Mesenchymal stem cell (in vitro differentiated cells and primary cell): ENCODE results near the gene COQ9.

Experiments
- DNase-seq: peaks from one replicate; pipeline ENCODE4 v3.0.0-alpha.2; 2013
- H2AFZ ChIP-seq: one replicate; pipeline ENCODE4 v1.6.1; 2013; ENCODE audit warnings: low read depth, mild to moderate bottlenecking, control low read depth, inconsistent platforms, low read length, moderate library complexity
- H2AK5ac ChIP-seq: 2 replicates; pipeline ENCODE4 v1.6.1; 2013; ENCODE audit warnings: low read length, moderate library complexity, mild to moderate bottlenecking, inconsistent platforms; ENCODE audit not compliant: severe bottlenecking
- H2BK120ac ChIP-seq: one replicate; pipeline ENCODE4 v1.6.1; 2013; ENCODE audit warnings: low read depth, mild to moderate bottlenecking, inconsistent platforms, low read length, moderate library complexity
- H2BK12ac ChIP-seq, 2 experiments: one replicate each; pipeline ENCODE4 v1.6.1; 2013; ENCODE audit warnings: inconsistent platforms in 2 of 2, low read length in 2 of 2, mild to moderate bottlenecking in 2 of 2, moderate library complexity in 2 of 2, control low read depth in 1 of 2
- H2BK15ac ChIP-seq: one replicate; pipeline ENCODE4 v1.6.1; 2013; ENCODE audit warnings: mild to moderate bottlenecking, low read depth, inconsistent platforms; ENCODE audit not compliant: poor library complexity, severe bottlenecking
- H2BK5ac ChIP-seq: 2 replicates; pipeline ENCODE4 v1.6.1; 2013; ENCODE audit warnings: low read depth, mild to moderate bottlenecking, low read length, control low read depth, inconsistent platforms; ENCODE audit not compliant: poor library complexity, severe bottlenecking
- H3K14ac ChIP-seq, 2 experiments: one replicate each; pipeline ENCODE4 v1.6.1; 2013; ENCODE audit warnings: inconsistent platforms in 2 of 2, low read length in 2 of 2, control low read depth in 1 of 2, mild to moderate bottlenecking in 1 of 2, moderate library complexity in 1 of 2
- H3K18ac ChIP-seq, 2 experiments: one replicate each; pipeline ENCODE4 v1.6.1; 2013; ENCODE audit warnings: inconsistent platforms in 2 of 2, low read length in 2 of 2, control low read depth in 1 of 2, low read depth in 1 of 2, mild to moderate bottlenecking in 1 of 2
- H3K23ac ChIP-seq, 2 experiments: one replicate each; pipeline ENCODE4 v1.6.1; 2013; ENCODE audit warnings: inconsistent platforms in 2 of 2, low read length in 2 of 2, mild to moderate bottlenecking in 2 of 2, moderate library complexity in 2 of 2, control low read depth in 1 of 2
- H3K27ac ChIP-seq: 2 replicates; pipeline ENCODE4 v1.5.1; 2013; ENCODE audit warnings: mild to moderate bottlenecking, moderate library complexity, low read length, control low read depth, inconsistent platforms; ENCODE audit not compliant: poor library complexity, severe bottlenecking
- H3K27me3 ChIP-seq, 2 experiments: 2 replicates each; pipeline versions ENCODE4 v1.6.1 to v1.7.0; 2013; ENCODE audit warnings: low read length in 2 of 2, mild to moderate bottlenecking in 2 of 2, moderate library complexity in 2 of 2, control low read depth in 1 of 2, inconsistent platforms in 1 of 2; ENCODE audit not compliant: control insufficient read depth in 1 of 2, insufficient read depth in 1 of 2
- H3K36me3 ChIP-seq, 2 experiments: 2 replicates each; pipeline versions ENCODE4 v1.6.1 to v1.7.0; 2013; ENCODE audit warnings: low read length in 2 of 2, control low read depth in 1 of 2, inconsistent platforms in 1 of 2, low read depth in 1 of 2, mild to moderate bottlenecking in 1 of 2; ENCODE audit not compliant: insufficient read depth in 2 of 2, control insufficient read depth in 1 of 2
- H3K4ac ChIP-seq, 2 experiments: one replicate each; pipeline ENCODE4 v1.6.1; 2013; ENCODE audit warnings: inconsistent platforms in 2 of 2, low read length in 2 of 2, mild to moderate bottlenecking in 2 of 2, moderate library complexity in 2 of 2, control low read depth in 1 of 2, low read depth in 1 of 2
- H3K4me1 ChIP-seq: 2 replicates; pipeline ENCODE4 v1.6.1; 2013; ENCODE audit warnings: low read depth, low read length, control low read depth; ENCODE audit not compliant: control insufficient read depth, insufficient read depth
- H3K4me2 ChIP-seq: 2 replicates; pipeline ENCODE4 v1.6.1; 2013; ENCODE audit warnings: low read length, mild to moderate bottlenecking, inconsistent platforms; ENCODE audit not compliant: poor library complexity, severe bottlenecking
- H3K4me3 ChIP-seq, 2 experiments: 2 replicates each; pipeline versions ENCODE4 v1.5.1 to v1.7.0; 2013; ENCODE audit warnings: low read length in 2 of 2, mild to moderate bottlenecking in 2 of 2, control low read depth in 1 of 2, low read depth in 1 of 2; ENCODE audit not compliant: insufficient read depth in 1 of 2
- H3K79me1 ChIP-seq: replicated peaks from 2 replicates; pipeline ENCODE4 v1.6.1; 2013; ENCODE audit warnings: mild to moderate bottlenecking, control low read depth, low read length, inconsistent platforms; ENCODE audit not compliant: poor library complexity, severe bottlenecking
- H3K9ac ChIP-seq: 2 replicates; pipeline ENCODE4 v1.7.0; 2013; ENCODE audit warnings: mild to moderate bottlenecking, low read length, moderate library complexity
- H3K9me3 ChIP-seq: 2 replicates; pipeline ENCODE4 v1.7.0; 2013; ENCODE audit warnings: mild to moderate bottlenecking, low read length; ENCODE audit not compliant: control insufficient read depth
- H4K8ac ChIP-seq: one replicate; pipeline ENCODE4 v1.6.1; 2013; ENCODE audit warnings: inconsistent platforms, mild to moderate bottlenecking, low read length, moderate library complexity
- H4K91ac ChIP-seq: one replicate; pipeline ENCODE4 v1.6.1; 2013; ENCODE audit warnings: mild to moderate bottlenecking, low read length, inconsistent platforms
- WGBS: methylation state at CpG from one replicate; pipeline ENCODE4 v1.1.7; 2013; ENCODE audit warnings: mixed read lengths; 5-methylcytosine and 5-hydroxymethylcytosine counted together

The COQ9 gene

GRCh38 chr16:57482845-57483545 is 35.7 kb downstream of the COQ9 start:
- Histone ChIP-seq H3K4ac (no peak overlapping the region), H3K18ac (no peak overlapping the region), H2AFZ (no peak overlapping the region), H3K27me3 (no peaks in the 10 kb centered on the region), H3K4me2 (no peak overlapping the region), H4K8ac (no peak overlapping the region), H3K23ac (no peak overlapping the region), H3K79me1 (peaks cover 31% of the 10 kb centered on the region), H3K9me3 (no peaks in the 10 kb centered on the region), H2BK12ac (no peak overlapping the region), H3K36me3 (peaks cover 0 to 15% of the 10 kb centered on the region in 2 experiments), H4K91ac (no peak overlapping the region), H3K4me3 (no peak overlapping the region), H2BK5ac (no peak overlapping the region), H3K4me1 (peaks cover 55% of the 10 kb centered on the region), H3K14ac (no peak overlapping the region), H3K9ac (no peak overlapping the region), H2BK120ac (no peak overlapping the region), H2BK15ac (no peak overlapping the region), H2AK5ac (no peak overlapping the region), H3K27ac (no peak overlapping the region)
- DNase-seq = no peak
- WGBS = 87% methylated on average over 13 of the region's 14 CpGs

GRCh38 chr16:57483725-57484514 is 36.6 kb downstream of the COQ9 start:
- peaks cover 0 to 9% of the 10 kb centered on the region in 2 experiments for H3K36me3 ChIP-seq
- H3K79me1 ChIP-seq = peaks cover 25% of the 10 kb centered on the region
- no peaks in the 10 kb centered on the region for H3K9me3 ChIP-seq
- peak overlapping the region; percentile 50 for H4K8ac ChIP-seq
- H3K9ac ChIP-seq = no peak overlapping the region
- H3K4me3 ChIP-seq = no peak overlapping the region
- no peak overlapping the region for H2BK12ac ChIP-seq
- no peak overlapping the region for H3K4ac ChIP-seq
- no peak overlapping the region for H3K27ac ChIP-seq
- no peak overlapping the region for H3K14ac ChIP-seq
- no peak overlapping the region for H2AK5ac ChIP-seq
- no peak overlapping the region for H2BK5ac ChIP-seq
- H3K18ac ChIP-seq = no peak overlapping the region
- H4K91ac ChIP-seq = no peak overlapping the region
- H3K23ac ChIP-seq = no peak overlapping the region
- H2BK15ac ChIP-seq = peak overlapping the region; percentile 12
- H2AFZ ChIP-seq = no peak overlapping the region
- no peak overlapping the region for H3K4me2 ChIP-seq
- no peak for DNase-seq
- 58% methylated on average over 18 of the region's 19 CpGs for WGBS
- peaks cover 47% of the 10 kb centered on the region for H3K4me1 ChIP-seq
- no peak overlapping the region for H2BK120ac ChIP-seq
- no peaks in the 10 kb centered on the region for H3K27me3 ChIP-seq

- H3K27ac ChIP-seq = no peak overlapping the region
- H3K36me3 ChIP-seq = peaks cover 0 to 5% of the 10 kb centered on the region in 2 experiments
- no peak overlapping the region for H2AFZ ChIP-seq
- H3K4ac ChIP-seq = no peak overlapping the region
- H2BK12ac ChIP-seq = no peak overlapping the region
- peak overlapping the region; percentile 12 for H2AK5ac ChIP-seq
- H3K4me2 ChIP-seq = no peak overlapping the region
- no peaks in the 10 kb centered on the region for H3K9me3 ChIP-seq
- no peak overlapping the region for H3K14ac ChIP-seq
- no peak overlapping the region for H2BK5ac ChIP-seq
- H4K91ac ChIP-seq = no peak overlapping the region
- H3K4me1 ChIP-seq = peaks cover 41% of the 10 kb centered on the region
- 65% methylated on average over 8 of the region's 8 CpGs for whole genome bisulfite sequencing
- peaks cover 20% of the 10 kb centered on the region for H3K79me1 ChIP-seq
- H3K4me3 ChIP-seq = no peak overlapping the region
- H3K27me3 ChIP-seq = no peaks in the 10 kb centered on the region
- no peak overlapping the region for H4K8ac ChIP-seq
- no peak overlapping the region for H3K18ac ChIP-seq
- H2BK15ac ChIP-seq = no peak overlapping the region
- no peak for DNase-seq
- H3K9ac ChIP-seq = no peak overlapping the region
- H2BK120ac ChIP-seq = no peak overlapping the region
- no peak overlapping the region for H3K23ac ChIP-seq
These were observed 37.3 kb downstream of the COQ9 start for GRCh38 chr16:57484515-57485005.
